Rectal smooth muscle tissue (tissue), 1 donor: Measurements from ENCODE around the gene PRM3.

ENCODE experiments used
- H3K27ac ChIP-seq: one replicate; pipeline ENCODE4 v1.7.0; 2013; ENCODE audit warnings: low read depth, low read length, inconsistent platforms
- H3K27me3 ChIP-seq: one replicate; pipeline ENCODE4 v1.7.0; 2013; ENCODE audit warnings: low read length; ENCODE audit not compliant: control insufficient read depth, insufficient read depth
- H3K36me3 ChIP-seq: one replicate; pipeline ENCODE4 v1.7.0; 2013; ENCODE audit warnings: low read length; ENCODE audit not compliant: control insufficient read depth, insufficient read depth
- H3K4me1 ChIP-seq: one replicate; pipeline ENCODE4 v1.7.0; 2013; ENCODE audit warnings: low read length; ENCODE audit not compliant: control insufficient read depth, insufficient read depth
- H3K4me3 ChIP-seq: one replicate; pipeline ENCODE4 v1.7.0; 2013; ENCODE audit warnings: low read length
- H3K9ac ChIP-seq: one replicate; pipeline ENCODE4 v1.7.0; 2013; ENCODE audit warnings: low read length

Gene PRM3

DNA sequence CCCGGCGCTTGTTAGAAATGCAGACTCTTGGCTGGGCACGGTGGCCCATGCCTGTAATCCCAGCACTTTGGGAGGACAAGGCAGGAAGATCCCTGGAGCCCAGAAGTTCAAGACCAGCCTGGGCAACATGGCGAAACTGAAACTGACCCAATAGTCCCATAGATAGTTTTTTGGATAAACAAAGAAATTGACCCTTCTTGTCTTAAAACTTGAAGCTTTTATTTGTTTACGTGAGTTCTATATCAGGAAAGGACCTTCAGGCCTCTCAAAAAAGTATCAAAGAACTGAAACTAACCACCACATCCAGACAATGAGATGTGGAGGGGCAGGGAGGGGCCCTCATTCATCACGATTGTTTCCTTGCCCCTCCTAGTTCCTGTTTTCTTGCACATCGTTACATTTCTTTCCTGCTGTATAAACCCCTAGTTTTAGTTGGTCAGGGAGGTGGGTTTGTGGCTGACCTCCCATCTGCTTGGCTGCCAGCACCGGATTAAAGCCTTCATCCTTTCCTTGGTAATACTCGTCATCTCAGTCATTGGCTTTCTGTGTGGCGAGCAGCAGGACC is 37.6 kb upstream of the PRM3 start:
- no peak overlapping the region for H3K27ac ChIP-seq
- no peak overlapping the region for H3K9ac ChIP-seq
- H3K36me3 ChIP-seq = no peaks in the 10 kb centered on the region
- no peak overlapping the region for H3K4me3 ChIP-seq
- H3K27me3 ChIP-seq = no peaks in the 10 kb centered on the region
- H3K4me1 ChIP-seq = no peaks in the 10 kb centered on the region

- no peaks in the 10 kb centered on the region for H3K36me3 ChIP-seq
- H3K4me1 ChIP-seq = no peaks in the 10 kb centered on the region
- H3K4me3 ChIP-seq = no peak overlapping the region
- H3K27me3 ChIP-seq = no peaks in the 10 kb centered on the region
- no peak overlapping the region for H3K9ac ChIP-seq
- H3K27ac ChIP-seq = no peak overlapping the region
Observed at GRCh38 chr16:11310634-11310977, 37.2 kb upstream of the PRM3 start.

- H3K4me1 ChIP-seq = no peaks in the 10 kb centered on the region
- no peak overlapping the region for H3K4me3 ChIP-seq
- no peak overlapping the region for H3K27ac ChIP-seq
- no peaks in the 10 kb centered on the region for H3K27me3 ChIP-seq
- H3K9ac ChIP-seq = no peak overlapping the region
- no peaks in the 10 kb centered on the region for H3K36me3 ChIP-seq
Observed at GRCh38 chr16:11309895-11310633, 36.6 kb upstream of the PRM3 start.

DNA sequence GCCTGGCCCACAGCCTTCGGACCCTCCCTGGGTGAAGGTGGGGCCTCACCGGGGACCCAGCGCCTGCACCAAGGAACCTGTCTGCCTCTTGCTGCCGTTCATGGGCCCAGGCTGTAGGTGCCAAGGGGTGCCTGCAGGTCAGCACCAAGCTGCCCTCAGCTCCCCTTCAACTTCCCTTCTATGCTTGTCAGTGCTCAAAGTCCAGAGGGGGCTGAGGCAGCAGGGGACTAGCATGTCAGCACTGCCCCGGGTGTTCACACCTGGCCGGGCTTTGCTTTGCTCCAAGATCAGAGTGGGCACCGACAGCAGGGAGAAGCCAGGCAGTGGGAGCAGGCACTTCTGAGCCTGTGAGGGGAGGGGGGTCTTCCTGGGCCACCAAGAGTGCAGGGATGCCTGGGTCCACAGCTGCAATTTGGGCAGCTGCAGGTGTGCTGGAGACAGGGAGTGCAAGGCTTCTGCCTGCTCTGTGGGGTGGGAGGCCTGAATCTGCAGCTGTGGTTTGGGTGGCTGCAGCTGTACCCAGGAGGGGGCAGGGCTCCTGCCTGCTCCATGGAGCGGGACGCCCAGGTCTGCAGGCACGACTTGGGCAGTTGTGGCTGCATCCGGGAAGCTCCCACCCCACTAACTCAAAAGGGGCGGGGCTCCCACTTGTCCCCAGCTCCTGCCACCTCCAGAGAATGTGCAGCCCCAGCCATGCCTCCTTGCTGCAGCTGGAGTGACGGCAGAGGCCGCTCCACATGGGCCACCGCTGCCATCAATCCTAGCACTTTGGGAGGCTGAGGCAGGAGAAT is 35.3 kb upstream of the PRM3 start:
- no peak overlapping the region for H3K27ac ChIP-seq
- H3K9ac ChIP-seq = no peak overlapping the region
- no peak overlapping the region for H3K4me3 ChIP-seq
- no peaks in the 10 kb centered on the region for H3K36me3 ChIP-seq
- no peaks in the 10 kb centered on the region for H3K4me1 ChIP-seq
- no peaks in the 10 kb centered on the region for H3K27me3 ChIP-seq

GRCh38 chr16:11307639-11308492 is 34.4 kb upstream of the PRM3 start:
- Histone ChIP-seq H3K27ac (no peak overlapping the region), H3K27me3 (no peaks in the 10 kb centered on the region)

DNA sequence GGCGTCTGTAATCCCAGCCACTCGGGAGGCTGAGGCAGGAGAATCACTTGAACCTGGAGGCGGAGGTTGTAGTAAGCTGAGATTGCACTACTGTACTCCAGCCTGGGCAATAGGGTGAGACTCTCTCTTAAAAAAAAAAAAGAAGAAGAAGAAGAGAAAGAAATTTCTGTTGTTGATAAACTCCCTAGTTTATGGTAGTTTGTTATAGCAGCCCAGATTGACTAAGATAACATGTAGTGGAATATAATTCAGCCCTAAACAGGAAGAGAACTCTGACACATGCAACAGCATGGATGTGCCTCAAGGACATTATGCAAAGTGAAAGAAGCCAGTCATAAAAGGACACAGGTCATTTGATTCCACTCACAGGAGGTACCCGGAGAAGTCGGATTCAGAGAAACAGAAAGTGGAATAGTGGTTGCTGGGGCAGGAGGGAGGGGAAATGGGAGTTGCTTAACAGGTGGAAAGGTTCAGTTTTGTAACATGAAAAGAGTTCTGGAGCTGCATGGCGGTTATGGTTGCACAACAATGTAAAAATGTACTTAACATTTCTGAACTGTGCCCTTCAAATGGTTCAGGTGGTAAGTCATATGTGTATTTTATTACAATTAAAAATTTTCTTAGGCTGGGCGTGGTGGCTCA is 33.7 kb upstream of the PRM3 start:
- Histone ChIP-seq H3K36me3 (no peaks in the 10 kb centered on the region), H3K9ac (no peak overlapping the region), H3K27ac (no peak overlapping the region)

More at GRCh38 chr16:11307639-11308492, 34.4 kb upstream of the PRM3 start:
- Histone ChIP-seq H3K4me3 (no peak overlapping the region), H3K36me3 (no peaks in the 10 kb centered on the region), H3K4me1 (no peaks in the 10 kb centered on the region), H3K9ac (no peak overlapping the region)

DNA sequence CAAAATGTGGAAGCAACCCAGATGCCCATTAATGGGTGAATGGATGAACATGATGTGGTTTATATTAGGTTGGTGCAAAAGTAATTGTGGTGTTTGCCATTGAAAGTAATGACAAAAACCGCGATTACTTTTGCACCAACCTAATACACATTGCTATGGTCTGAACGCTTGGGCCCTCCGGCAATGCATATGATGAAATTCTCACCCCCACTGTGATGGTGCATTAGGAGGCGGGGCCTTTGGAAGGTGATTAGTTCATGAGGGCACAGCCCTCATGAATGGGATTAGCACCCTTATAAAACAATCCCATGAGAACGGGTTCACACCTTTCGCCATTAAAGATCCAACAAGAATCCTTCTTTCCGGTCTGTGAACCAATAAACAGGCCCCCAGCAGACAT is 33.0 kb upstream of the PRM3 start:
- Histone ChIP-seq H3K27me3 (no peaks in the 10 kb centered on the region), H3K4me1 (no peaks in the 10 kb centered on the region)

More for the DNA sequence above, 33.7 kb upstream of the PRM3 start:
- H3K27me3 ChIP-seq = no peaks in the 10 kb centered on the region
- H3K4me3 ChIP-seq = no peak overlapping the region
- H3K4me1 ChIP-seq = no peaks in the 10 kb centered on the region

DNA sequence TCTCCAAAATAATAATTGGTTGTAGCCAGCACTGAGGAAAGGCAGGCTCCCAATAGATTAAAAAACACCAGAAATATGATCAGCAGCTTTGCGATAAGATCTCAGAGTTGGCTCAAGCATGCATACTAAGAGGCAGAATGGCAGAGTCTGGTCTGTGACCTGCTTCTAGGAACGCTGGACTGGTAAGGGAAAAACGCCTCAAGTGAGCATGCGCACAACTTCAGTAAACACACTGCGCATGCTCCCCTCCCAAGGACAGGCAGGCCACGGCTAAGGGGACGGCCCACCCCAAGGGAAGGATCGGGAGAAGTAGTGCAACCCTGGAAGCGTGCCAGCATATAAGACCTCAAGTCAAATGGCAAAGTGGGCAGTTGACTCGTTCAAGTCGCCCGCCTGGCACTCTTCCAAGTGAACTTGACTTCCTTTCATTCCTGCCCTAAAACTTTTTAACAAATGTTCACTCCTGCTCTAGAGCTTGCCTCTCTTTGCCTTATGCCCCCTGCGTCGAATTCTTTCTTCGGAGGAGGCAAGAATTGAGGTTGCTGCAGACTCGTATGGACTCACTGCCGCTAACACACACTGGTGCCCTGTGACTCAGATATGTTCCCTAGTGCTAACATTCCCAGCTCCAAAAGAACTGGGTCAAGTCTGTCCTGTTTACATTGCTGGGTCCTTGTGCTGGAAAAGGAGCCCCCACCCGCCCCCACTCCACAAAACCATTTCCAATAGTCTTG is 30.1 kb upstream of the PRM3 start:
- H3K4me1 ChIP-seq = no peaks in the 10 kb centered on the region
- no peak overlapping the region for H3K4me3 ChIP-seq
- no peaks in the 10 kb centered on the region for H3K27me3 ChIP-seq
- H3K27ac ChIP-seq = no peak overlapping the region
- no peak overlapping the region for H3K9ac ChIP-seq
- H3K36me3 ChIP-seq = no peaks in the 10 kb centered on the region

More for the DNA sequence above, 33.0 kb upstream of the PRM3 start:
- H3K9ac ChIP-seq = no peak overlapping the region
- H3K27ac ChIP-seq = no peak overlapping the region
- H3K36me3 ChIP-seq = no peaks in the 10 kb centered on the region
- no peak overlapping the region for H3K4me3 ChIP-seq

DNA sequence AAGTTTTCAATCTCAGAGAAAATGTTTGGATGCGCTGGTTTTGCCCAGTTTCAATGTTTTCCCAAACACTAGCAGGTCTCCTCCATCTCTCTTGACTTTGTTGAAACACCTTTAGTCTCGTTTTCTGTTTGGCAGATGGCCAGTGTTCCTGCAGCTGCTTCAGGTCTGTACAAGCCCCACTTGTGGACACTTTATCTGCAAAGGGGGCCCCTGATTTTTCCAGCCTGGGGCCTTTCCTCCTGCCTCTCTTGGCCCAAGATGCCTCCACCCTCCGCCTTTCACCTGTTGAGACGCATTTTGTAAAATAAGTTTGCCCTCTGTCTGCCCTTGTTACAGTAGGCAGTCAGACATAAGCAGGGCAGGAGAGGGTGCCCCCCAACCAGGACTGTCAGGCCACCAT is 29.5 kb upstream of the PRM3 start:
- no peak overlapping the region for H3K9ac ChIP-seq
- no peak overlapping the region for H3K27ac ChIP-seq
- H3K4me3 ChIP-seq = no peak overlapping the region
- no peaks in the 10 kb centered on the region for H3K27me3 ChIP-seq
- no peaks in the 10 kb centered on the region for H3K36me3 ChIP-seq
- H3K4me1 ChIP-seq = no peaks in the 10 kb centered on the region

DNA sequence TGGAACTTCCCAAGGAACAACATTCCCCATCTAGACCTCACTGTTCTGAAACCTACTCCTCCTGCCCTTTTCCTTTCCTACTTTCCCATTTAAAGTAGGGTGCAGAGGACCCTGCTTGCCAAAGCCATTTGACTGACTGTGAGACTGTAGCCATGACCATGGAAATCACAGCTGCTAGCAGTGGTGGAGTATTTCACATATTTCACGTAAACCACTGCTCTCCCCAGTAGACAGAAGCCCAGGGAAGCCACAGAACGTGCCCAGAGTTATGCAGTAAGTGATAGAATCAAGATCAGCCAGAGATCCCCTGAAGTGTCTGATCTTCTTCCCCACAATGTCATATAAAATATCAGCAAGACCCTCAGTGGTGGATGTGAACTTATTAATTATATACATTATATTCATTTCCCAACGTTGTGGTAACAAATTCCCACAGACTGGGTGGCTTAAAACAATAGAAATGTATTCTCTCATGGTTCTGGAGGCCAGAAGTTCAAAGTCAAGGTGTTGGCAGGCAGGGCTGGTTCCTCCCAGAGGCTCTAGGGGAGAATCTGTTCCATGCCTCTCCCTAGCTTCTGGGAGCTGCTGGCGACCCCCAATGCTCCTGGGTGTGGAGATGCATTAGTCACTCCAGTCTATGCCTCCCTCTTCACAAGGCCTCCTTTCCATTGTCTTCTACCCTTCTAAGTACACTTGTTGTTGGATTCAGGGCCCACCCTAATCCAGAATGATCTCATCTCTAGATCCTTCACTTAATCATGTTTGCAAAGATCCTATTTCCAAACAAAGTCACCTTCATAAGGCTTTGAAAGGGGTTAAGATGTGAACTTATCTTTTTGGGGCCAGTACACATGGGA is 28.4 kb upstream of the PRM3 start:
- Histone ChIP-seq H3K4me3 (no peak overlapping the region), H3K27me3 (no peaks in the 10 kb centered on the region), H3K9ac (no peak overlapping the region), H3K36me3 (no peaks in the 10 kb centered on the region), H3K27ac (no peak overlapping the region), H3K4me1 (peaks cover 8% of the 10 kb centered on the region)

DNA sequence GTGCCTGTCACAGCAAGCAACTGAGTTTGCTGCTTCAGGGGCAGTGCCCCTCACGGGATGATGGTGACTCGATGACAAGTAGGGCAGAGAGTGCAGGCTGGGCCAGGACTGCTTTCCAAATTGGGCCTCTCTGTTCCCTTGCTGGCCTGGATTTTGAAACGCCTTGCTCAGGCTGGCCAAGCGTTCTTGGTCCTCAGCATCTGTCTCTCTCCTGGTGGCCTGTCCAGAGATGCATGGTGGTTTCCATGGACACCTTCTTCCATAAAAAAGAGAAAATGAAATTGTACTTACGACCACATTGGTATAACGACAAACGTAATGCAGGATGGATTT is 27.1 kb upstream of the PRM3 start:
- no peak overlapping the region for H3K27ac ChIP-seq
- no peak overlapping the region for H3K4me3 ChIP-seq
- H3K27me3 ChIP-seq = no peaks in the 10 kb centered on the region
- no peak overlapping the region for H3K9ac ChIP-seq
- H3K4me1 ChIP-seq = peaks cover 11% of the 10 kb centered on the region
- no peaks in the 10 kb centered on the region for H3K36me3 ChIP-seq
